GM19463 (cell line): ENCODE data around the gene DCP1A.

Experiments
- ATAC-seq: cut with Tn5 transposase; IDR thresholded peaks from one replicate; pipeline ENCODE4 v1.9.1; 2021; ENCODE audit warnings: mild to moderate bottlenecking, moderate library complexity; ENCODE audit not compliant: unreplicated experiment

DCP1A gene

DNA sequence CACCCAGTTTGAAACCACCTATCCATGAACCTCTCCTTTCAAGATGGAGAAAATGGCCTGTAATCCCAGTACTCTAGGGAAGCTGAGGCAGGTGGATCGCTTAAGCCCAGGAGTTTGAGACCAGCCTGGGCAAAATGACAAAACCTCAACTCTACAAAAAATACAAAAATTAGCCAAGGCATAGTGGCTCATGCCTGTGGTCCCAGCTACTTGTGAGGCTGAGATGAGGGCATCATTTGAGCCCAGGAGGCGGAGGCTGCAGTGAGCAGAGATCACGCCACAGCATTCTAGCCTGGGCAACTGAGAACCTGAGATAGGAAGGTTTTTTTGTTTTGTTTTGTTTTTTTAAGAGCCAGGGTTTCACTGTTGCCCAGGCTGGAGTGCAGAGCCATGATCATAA is 96.9 kb downstream of the DCP1A start:
- no peak for ATAC-seq

DNA sequence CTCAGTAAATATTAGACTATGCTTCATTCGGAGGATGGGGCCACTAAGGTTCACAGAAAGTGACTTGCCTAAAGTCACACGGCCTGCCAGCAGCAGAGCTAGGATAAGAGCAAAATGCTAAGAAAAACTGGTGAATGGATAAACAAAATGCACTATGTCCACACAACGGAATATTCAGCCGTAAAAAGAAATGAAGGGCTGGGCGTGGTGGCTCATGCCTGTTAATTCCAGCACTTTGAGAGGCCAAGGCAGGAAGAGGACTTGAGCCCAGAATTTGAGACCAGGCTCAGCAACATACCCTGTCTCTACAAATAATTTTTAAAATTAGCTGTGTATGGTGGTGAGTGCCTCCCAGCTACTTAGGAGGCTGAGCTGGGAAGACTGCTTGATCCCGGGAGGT is 99.2 kb downstream of the DCP1A start:
- no peak for ATAC-seq

DNA sequence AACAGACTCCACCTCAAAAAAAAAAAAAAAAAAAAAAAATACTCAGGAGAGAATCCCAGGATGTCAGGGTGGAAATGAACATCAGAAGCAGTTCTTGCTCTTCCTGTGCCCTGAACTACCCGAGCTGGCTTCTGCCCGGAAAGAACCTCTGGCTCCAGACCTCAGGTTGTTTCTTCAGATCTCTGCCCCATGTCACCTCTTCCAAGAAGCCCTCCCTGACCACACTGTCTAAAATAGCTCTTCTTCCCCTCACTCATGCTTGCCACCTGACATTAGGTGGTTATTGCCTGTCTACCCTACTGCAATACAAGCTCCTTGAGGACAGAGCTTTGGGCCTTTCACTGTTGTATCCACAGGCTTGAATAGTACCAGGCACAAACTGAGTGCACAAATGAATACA is 99.7 kb downstream of the DCP1A start:
- no peak for ATAC-seq

DNA sequence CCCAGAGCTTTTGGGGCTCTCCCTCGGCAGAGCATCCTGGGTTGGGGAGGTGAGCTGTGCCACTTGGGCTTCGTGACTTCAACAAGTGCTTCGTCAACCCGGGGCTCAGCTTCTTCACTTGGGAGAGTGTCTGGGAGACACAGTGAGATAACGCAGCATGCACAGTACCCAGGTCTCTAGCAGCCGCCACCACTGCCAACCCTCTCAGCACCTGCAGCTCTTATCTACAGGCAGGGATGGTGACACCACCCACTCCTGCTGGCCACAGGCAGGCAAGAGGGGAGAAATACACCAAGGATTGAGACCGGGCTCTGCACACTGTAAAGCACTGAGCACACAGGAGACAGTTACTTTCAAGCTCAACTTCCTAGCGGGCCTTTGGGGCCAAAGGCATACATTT is 103.1 kb downstream of the DCP1A start:
- no peak for ATAC-seq

DNA sequence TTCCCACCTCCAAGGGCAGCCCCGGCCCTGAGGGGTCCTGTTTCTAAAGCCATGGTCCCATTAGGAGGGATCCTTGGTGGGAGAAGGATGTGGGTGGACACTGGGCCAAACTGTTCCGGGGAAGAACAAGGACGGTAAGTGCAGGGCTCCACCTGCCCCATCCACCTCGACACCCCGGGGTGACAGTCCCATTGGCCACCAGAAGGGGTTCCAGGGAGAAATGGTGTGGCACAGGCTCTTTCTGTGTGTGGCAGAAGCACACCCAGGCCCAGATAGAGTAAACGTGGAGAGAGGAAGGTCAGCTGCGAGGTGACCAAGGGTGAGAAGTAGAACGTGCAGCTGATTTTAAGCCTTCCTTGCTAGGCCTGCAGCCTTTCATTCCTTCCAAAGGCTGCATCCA is 103.6 kb downstream of the DCP1A start:
- no peak for ATAC-seq

DNA sequence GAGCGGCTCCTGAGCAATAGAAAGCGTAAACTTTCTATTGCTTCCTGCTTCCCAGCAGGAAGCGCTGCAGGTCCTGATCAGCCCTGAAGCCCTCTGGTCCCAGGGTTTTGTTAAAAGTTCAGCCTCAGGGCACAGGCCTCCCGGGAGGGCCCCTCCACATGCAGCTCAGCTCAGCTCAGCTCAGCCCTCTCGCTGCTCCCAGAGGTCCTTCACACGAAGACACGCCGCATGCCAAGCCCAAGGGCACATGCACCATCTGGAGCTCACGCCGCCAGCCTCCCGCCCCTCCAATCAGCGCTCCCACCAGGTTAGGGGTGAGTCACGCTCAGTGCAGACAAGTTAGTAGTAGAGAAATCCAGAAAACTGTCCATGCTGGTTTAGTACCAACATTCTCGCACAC is 104.2 kb downstream of the DCP1A start:
- no peak for ATAC-seq

DNA sequence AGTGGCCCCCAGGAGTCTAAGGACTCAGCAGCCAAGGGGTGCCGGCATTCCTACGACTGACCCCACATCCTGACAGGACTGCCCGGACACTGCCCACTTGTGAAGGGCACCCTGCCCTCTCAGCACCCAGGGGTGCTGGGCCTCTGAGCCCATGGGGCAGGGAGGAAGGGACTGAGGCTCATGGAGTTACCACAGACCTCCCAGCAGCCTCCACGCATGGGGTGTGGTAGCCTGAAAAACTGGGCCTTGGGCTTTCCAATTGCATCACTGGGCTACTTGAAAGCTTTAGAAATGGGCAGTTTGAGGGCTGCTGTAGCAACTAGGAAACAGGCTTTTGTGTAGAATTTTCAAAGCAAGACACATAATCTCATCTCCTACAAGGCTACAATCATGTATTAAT is 104.7 kb downstream of the DCP1A start:
- no peak for ATAC-seq

DNA sequence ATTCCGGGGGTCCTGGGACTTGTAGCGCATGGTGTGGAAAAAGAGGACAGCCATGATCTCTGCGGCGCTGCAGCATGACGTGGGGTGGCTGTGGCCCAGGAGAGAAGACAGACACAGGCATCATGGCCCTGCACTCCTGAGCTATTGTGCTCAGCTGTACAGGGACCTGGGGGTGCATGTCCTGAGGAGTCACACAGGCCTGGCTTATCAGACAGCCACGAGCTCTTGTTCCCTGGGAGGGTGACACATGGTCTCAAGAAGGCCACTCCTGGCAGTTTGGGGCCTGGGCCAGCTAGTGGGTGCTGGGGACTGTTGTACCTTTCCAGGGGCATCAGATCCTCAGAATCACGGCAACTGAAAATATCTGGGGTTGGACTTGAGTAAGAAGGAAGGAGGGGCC is 105.2 kb downstream of the DCP1A start:
- no peak for ATAC-seq

DNA sequence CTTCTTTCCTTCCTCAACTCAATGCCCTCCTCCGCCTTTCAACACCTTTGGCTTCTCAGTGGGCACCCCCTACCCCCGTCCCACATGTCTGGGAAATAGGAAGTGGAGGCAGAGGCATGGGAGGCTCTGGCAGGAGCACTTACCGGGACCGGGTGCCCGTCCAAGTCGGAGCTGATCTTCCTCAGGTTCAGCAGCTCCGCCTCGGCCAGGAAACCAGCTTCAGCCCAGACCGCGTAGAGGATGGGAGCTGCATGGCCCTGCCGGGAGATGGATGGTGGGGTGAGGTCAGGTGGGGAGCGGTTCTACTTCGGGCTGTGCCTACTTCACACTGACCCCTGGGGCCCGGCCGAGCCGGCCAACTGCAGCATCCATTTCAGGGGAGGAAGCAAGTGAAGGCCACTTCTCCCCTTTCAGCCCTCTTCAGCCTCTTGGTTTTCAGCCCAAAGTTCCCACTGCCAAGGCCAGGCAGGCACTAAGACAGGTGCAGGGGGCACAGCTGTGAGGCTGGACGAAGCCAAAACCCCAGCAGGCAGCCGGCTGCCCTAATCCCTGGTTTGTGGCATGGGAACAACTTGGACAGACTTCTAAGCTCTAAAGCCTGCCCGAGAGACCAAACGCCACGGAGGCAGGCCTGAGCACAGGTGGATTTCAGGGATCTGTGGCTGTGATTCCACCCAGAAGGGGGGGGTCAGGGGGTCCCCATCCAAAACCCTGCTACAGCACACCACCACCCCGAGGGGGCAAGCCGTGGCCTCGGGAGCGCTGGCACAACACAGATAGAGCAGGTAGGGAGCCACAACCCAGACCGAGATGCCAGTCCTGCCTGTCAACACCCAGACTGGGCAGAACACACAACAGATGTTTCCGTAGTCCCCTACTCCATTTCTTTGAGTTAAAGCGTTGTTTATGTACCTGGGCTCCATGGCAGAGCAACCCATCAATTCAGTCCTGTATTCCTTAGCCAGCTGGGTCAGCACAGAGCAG is 106.1 kb downstream of the DCP1A start:
- no peak for ATAC-seq

DNA sequence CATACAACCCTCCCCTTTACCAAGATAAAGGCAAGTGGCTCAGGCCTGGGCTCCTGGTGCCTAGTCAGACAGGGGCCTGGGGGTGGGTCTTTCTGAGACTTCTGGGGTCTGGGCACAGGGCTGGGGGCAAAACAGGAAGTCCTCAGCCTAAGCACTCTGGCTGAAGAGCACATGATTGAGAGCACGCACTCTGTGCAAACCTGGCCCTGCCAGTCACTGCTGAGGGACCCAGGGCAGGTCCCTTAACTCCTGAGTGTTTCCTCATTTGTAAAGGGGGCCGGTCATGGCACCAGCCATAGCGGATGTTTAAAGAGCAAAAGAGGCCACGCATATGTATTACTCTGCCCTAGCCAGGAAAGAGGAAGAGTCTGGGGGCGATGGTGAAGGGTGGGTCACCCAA is 107.5 kb downstream of the DCP1A start:
- no peak for ATAC-seq

DNA sequence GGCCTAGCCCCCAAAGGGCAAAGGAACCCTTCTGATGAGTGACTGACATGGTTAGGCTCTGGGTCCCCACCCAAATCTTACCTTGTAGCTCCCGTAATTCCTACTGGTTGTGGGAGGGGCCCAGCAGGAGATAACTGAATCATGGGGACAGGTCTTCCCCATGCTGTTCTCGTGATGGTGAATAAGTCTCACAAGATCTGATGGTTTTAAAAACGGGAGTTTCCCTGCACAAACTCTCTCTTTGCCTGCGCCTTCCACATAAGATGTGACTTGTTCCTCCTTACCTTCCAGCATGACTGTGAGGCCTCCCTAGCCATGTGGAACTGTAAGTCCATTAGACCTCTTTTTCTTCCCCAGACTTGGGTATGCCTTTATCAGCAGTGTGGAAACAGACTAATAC is 108.5 kb downstream of the DCP1A start:
- ATAC-seq: no peak

DNA sequence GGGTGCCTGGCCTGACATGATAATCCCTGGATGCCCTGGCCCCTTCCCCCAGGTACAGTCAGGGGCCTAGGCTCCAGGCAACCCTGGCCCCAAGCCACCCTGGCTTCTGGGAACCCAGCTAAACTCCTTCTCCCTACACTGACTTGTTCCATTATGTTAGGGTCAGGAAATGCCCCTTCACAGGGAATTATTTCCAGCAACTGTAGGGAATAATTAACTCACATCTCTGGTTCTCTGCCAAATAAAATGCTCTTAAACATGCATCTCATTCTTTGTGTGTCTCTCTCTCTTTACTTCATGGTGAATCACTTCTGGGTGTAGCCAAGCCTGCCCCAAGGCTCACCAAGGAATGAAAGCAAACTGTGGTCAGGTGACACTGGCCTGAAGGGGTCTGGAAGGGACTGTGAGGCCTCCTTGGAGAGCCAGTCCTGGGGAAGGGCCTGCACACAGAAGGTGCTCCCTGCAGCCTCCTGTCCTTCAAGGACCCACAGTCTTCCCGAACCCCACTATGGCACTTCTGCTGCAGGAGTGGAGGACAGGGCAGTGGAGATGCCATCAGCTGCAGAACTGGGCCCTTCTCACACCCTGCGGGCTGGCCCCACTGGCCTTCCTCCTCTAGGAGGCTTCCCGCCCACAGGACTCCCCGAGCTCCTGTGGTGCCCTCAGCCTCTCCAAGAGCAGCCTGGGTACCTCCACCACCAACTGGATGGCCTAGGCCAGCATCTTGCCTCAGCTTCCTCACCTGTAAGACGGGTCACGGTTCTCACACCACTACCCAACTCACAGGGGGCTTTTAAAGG is 109.1 kb downstream of the DCP1A start:
- no peak for ATAC-seq

DNA sequence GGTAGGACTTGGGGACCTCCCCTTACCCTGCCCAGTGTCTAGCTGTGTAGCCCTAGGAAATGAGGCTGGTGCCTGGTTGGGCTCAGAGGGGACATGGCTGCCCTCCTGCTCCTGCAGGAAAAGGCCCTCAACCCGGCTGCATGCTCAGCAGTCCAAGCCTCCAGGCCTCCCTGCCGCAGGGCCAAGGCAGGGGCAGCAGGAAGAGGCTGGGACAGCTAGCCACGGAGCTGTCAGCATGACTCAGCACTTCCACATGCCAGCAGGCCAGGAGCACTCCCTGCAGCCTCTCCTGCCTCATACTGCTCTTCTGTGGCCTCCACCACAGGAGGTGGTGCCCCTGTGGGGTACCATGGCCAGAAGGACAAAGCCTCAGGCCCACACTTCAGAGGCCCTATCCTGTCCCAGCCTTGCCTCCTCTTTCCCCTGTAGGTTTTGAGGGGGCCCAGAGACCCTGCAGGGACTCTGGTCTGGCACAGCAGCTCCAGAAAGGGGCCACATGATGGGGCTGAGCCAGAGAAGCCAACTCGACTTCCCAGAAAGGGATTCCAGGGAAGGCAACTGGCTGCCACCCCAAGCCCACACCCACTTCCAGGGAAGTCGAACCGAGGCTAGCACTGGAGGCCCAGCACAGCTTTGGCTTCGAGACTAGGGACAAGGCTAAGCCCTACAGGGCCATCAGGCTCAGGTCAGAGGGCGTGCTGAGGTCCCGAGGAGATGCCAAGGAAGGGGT is 111.1 kb downstream of the DCP1A start:
- no peak for ATAC-seq

DNA sequence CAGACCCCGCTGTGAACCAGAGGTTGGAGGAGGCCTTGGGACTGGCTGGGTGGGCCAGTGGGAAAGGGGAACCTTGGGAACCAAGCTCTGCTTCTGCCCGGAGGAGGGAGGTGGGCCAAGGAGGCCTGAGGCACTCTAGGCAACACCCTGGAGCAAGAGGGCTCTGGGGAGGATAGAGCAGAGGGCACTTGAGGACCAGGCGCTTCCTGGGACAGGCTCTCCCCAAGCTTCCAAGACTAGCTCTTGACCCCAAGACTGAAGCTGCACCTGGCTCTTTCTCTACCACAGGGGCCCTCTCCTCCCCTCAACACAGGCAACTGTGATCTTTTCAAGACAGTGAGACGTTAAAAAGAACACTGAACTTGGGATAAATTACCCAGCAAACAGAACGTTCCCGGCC is 111.8 kb downstream of the DCP1A start:
- no peak for ATAC-seq

DNA sequence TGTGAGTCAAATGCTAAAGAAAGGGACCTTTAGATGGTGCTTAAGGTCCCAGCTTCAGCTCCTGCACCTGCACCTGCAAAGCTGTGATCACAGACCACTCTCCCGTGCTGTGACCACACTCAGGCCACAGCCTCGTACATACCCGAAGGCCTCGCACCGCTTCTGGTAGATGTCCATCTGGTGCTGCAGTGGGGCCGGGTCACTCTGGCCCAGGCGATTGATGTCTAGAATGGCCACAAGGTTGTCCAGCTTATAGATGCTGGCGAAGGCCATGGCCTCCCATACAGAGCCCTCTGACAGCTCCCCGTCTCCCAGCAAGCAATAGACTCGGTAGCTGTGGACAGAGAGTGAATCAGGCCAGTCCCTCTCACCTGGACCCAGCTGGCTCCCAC is 112.5 kb downstream of the DCP1A start:
- ATAC-seq: no peak

DNA sequence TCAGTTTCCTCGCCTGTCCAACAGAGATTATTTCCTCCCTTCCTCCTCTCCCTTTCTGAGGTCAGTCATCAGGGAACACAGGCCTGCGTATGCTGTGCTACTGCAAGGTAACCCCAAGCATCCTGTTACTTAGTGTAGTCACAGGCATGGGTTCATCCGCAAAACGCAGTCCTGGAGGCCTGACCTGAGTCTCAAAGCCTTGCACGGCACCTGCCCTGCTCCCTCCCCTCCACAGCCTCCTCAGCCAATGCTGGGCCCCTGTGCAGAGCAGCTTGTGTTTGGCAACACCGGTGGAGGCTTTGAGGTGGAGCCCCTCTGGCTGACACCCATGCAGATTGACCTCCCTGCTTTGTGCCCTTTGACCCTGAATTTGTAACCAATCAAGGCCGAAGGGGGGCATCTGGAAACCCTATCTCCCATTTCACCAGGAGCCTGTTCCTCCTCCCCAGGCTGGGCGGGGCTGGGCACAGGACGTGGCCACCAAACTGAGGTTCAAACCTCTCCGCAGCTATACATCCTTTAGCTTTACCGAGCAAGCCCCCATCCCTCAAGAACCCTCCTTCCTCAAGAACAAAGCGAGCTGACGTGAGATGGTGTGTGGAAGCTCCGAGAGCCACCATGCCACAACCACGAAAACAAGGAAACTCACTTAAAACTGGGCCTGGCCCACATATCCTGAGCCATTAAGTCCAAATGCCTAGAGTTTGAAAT is 113.1 kb downstream of the DCP1A start:
- no peak for ATAC-seq
